Coronary artery (tissue), 2 donors: ENCODE measurements around the gene ST8SIA1.

Experiments
- DNase-seq: peaks from one replicate; pipeline ENCODE4 v3.0.0-alpha.2; 2017; ENCODE audit warnings: low spot score
- H3K27ac ChIP-seq, 2 donors: fragments of 200-600 bp; sonication (generic); one replicate each; pipeline ENCODE4 v1.5.1; 2016 to 2019
- H3K4me3 ChIP-seq: fragments of 200-600 bp; sonication (generic); 2 replicates; pipeline ENCODE4 v1.5.1; 2016; ENCODE audit warnings: mild to moderate bottlenecking, moderate library complexity
- TF ChIP-seq, protein P1 (sequence below): fragments of 200-600 bp; sonication (generic); IDR thresholded peaks from one replicate; pipeline ENCODE4 v1.5.1; 2019; ENCODE audit warnings: antibody characterized with exemption

Gene ST8SIA1

DNA sequence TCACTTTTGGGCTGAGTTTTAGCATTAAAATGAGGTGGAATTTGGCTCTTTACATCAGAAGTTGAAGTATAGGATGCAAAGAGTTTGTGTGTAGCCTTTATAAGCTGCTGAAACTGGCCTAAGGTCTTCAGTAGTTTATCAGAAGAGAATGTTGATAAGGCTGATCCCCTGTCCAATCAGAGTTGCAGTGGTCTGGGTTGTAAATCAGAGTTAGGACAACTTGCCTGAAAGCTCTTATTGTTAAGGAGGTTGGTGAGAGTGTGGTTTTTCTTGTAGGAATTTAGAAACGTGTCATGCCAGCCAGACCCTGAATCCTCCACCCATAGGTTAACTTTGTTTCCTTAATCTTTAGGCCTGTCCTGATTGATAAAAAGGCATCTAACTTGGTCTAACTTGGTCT is 143.5 kb downstream of the ST8SIA1 start:
- Histone ChIP-seq H3K4me3 (no peak overlapping the region), H3K27ac (no peak overlapping the region)
- TF ChIP-seq, protein P1, sequence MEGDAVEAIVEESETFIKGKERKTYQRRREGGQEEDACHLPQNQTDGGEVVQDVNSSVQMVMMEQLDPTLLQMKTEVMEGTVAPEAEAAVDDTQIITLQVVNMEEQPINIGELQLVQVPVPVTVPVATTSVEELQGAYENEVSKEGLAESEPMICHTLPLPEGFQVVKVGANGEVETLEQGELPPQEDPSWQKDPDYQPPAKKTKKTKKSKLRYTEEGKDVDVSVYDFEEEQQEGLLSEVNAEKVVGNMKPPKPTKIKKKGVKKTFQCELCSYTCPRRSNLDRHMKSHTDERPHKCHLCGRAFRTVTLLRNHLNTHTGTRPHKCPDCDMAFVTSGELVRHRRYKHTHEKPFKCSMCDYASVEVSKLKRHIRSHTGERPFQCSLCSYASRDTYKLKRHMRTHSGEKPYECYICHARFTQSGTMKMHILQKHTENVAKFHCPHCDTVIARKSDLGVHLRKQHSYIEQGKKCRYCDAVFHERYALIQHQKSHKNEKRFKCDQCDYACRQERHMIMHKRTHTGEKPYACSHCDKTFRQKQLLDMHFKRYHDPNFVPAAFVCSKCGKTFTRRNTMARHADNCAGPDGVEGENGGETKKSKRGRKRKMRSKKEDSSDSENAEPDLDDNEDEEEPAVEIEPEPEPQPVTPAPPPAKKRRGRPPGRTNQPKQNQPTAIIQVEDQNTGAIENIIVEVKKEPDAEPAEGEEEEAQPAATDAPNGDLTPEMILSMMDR, result no peak
- DNase-seq, result no peak

DNA sequence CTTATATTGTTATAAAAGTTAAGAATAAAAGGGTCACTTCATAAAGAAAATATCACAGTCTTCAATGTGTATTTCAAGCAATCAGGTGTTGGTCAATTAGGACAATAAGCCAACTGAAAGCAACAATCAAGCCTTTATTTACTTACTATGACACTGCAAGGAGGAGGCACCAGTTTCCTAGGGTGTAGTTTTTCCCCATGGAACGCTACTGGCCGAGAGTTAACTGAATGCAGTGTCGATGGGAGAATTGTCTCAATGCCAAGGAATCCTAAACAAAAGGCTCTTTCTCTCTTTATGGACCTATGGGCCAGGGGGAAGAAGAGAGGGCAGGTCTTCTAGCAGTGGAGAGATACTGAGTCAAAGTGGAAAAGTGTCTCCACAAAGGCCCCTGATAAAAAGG is 146.1 kb downstream of the ST8SIA1 start:
- H3K4me3 ChIP-seq, result no peak overlapping the region
- no peak for DNase-seq
- TF ChIP-seq, protein P1, result no peak
- H3K27ac ChIP-seq, result no peak overlapping the region

GRCh38 chr12:22180705-22181104 is 153.8 kb downstream of the ST8SIA1 start:
- no peak for DNase-seq
- TF ChIP-seq, protein P1, result no peak
- Histone ChIP-seq H3K4me3 (no peak overlapping the region), H3K27ac (no peak overlapping the region)

- Histone ChIP-seq H3K27ac (no peak overlapping the region), H3K4me3 (no peak overlapping the region)
- DNase-seq, result no peak
- TF ChIP-seq, protein P1, result no peak
These were observed 161.3 kb downstream of the ST8SIA1 start for GRCh38 chr12:22173177-22173576.

DNA sequence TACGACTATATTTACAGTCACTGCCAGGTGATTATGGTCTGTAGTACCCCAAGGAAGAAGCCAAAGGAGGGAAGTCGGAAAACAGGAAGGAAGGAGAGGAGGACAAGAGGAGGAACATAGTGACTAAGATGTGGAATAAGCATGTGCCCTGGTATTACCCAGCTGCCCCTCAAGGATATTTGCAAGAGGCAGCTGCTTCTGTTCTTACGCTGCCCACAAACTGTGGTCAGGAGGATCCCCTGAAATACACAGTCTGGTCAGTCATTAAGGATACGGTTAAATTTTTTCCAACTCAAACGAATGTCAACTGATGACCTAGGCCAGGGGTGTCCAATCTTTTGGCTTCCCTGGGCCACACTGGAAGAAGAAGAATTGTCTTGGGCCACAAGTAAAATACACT is 162.0 kb downstream of the ST8SIA1 start:
- Histone ChIP-seq H3K27ac (no peak overlapping the region), H3K4me3 (no peak overlapping the region)
- TF ChIP-seq, protein P1, result no peak
- DNase-seq, result no peak

DNA sequence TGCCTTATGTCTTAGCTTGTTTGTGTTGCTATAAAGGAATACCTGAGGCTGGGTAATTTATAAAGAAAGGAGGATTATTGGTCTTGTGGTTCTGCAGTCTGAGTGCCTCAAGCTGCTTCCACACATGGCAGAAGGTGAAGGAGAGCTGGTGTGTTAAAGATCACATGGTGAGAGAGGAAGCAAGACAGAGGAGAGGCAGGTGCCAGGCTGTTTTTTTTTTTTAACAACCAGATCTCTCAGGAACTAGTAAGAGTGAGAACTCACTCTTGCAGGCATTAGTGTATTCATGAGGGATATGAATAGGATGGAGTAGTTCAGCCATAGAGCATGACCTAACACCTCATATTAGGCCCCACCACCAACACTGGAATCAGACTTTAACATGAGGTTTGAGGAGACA is 165.1 kb downstream of the ST8SIA1 start:
- no peak for DNase-seq
- TF ChIP-seq, protein P1, result no peak
- no peak overlapping the region for H3K4me3 ChIP-seq
- no peak overlapping the region for H3K27ac ChIP-seq

DNA sequence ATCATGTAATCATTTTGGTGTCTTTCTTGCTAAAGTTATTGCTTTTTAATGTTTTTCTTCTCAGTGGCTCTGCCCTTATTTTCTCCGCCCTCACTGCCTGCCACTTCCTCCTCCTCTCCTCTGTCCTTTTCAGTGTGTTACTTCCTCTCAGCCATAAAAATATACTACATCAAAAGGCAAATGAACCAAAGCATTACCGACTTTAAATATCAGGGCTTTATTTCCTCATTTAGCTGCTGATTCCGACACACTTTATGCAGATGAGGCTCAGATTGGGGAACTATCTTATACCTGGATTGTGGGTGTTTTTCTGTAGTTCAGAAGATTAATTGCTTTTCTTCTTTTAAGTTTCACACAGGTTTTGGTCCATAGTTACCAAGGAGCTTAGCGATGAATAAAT is 170.4 kb downstream of the ST8SIA1 start:
- Histone ChIP-seq H3K27ac (no peak overlapping the region), H3K4me3 (no peak overlapping the region)
- DNase-seq, result no peak
- TF ChIP-seq, protein P1, result no peak
